Osteoblast (primary cell): ENCODE measurements around the gene FARP1. TPM values are rescaled to one million over a fixed set of nuclear protein-coding genes. Genes with fewer than 3 reads are reported as not detected.
A peak's percentile ranks its signal among the peaks of the same experiment; 100 is the strongest.

ENCODE experiments used
- DNase-seq: peaks from one replicate; pipeline ENCODE4 v3.0.0; 2011; ENCODE audit warnings: low spot score, mixed read lengths; ENCODE audit not compliant: insufficient read length; ENCODE audit errors: missing footprints
- H2AFZ ChIP-seq: 2 replicates; pipeline ENCODE4 v1.6.0; 2011; ENCODE audit warnings: mild to moderate bottlenecking, low read length
- H3K27ac ChIP-seq: 2 replicates; pipeline ENCODE4 v1.5.1; 2011; ENCODE audit warnings: mild to moderate bottlenecking, low read depth, low read length, moderate library complexity
- H3K27me3 ChIP-seq: 2 replicates; pipeline ENCODE4 v1.6.0; 2012; ENCODE audit warnings: mild to moderate bottlenecking, control low read depth, inconsistent platforms, low read length, moderate library complexity; ENCODE audit not compliant: insufficient read depth
- H3K36me3 ChIP-seq: 2 replicates; pipeline ENCODE4 v1.5.1; 2011; ENCODE audit warnings: mild to moderate bottlenecking, low read length, control low read depth, moderate library complexity; ENCODE audit not compliant: insufficient read depth
- H3K4me1 ChIP-seq: 2 replicates; pipeline ENCODE4 v1.5.1; 2011; ENCODE audit warnings: mild to moderate bottlenecking, low read length, control low read depth, moderate library complexity; ENCODE audit not compliant: insufficient read depth
- H3K4me2 ChIP-seq: 2 replicates; pipeline ENCODE4 v1.6.0; 2011; ENCODE audit warnings: mild to moderate bottlenecking, low read length; ENCODE audit not compliant: insufficient read depth
- H3K4me3 ChIP-seq: fragments of 200-600 bp; sonication (generic); 3 replicates; pipeline ENCODE4 v1.5.1; 2012; ENCODE audit warnings: mild to moderate bottlenecking, low read length, inconsistent platforms; ENCODE audit not compliant: insufficient read depth
- H3K79me2 ChIP-seq: 2 replicates; pipeline ENCODE4 v1.6.0; 2012; ENCODE audit warnings: mild to moderate bottlenecking, low read length, control low read depth, inconsistent platforms; ENCODE audit not compliant: insufficient read depth
- H3K9me3 ChIP-seq: 2 replicates; pipeline ENCODE4 v1.5.1; 2011; ENCODE audit warnings: low read depth, low read length, control low read depth
- H4K20me1 ChIP-seq: 2 replicates; pipeline ENCODE4 v1.6.0; 2012; ENCODE audit warnings: mild to moderate bottlenecking, low read length, control low read depth; ENCODE audit not compliant: insufficient read depth
- CTCF ChIP-seq: IDR thresholded peaks from 2 replicates; pipeline ENCODE4 v1.5.1; 2011; ENCODE audit warnings: mild to moderate bottlenecking, low read depth, low read length, moderate library complexity; ENCODE audit errors: extremely low read depth
- total RNA-seq: library from RNA; depleted of rRNA; stranded (reverse); fragments of >200 nt; gene quantifications from 2 replicates; pipeline ENCODE4 v1.2.3, GENCODE V29; 2012

FARP1 gene
- total RNA-seq, 1 donor = 36.2 TPM

GRCh38 chr13:98290261-98290660, 147.4 kb downstream of the FARP1 start:
- Histone ChIP-seq H4K20me1 (peaks cover 37% of the 10 kb centered on the region), H3K9me3 (no peaks in the 10 kb centered on the region), H3K4me3 (no peak overlapping the region), H3K79me2 (peaks cover 42% of the 10 kb centered on the region), H3K4me2 (no peak overlapping the region), H3K36me3 (no peaks in the 10 kb centered on the region), H3K4me1 (peaks cover 6% of the 10 kb centered on the region), H3K27ac (no peak overlapping the region), H3K27me3 (no peaks in the 10 kb centered on the region), H2AFZ (no peak overlapping the region)
- DNase-seq = no peak
- no peak for TF ChIP-seq CTCF

- H3K27me3 ChIP-seq = no peaks in the 10 kb centered on the region
- DNase-seq = no peak
- H3K4me1 ChIP-seq = peaks cover 9% of the 10 kb centered on the region
- no peak overlapping the region for H3K27ac ChIP-seq
- H3K9me3 ChIP-seq = no peaks in the 10 kb centered on the region
- H3K4me2 ChIP-seq = no peak overlapping the region
- H3K4me3 ChIP-seq = no peak overlapping the region
- peaks cover 48% of the 10 kb centered on the region for H3K79me2 ChIP-seq
- no peaks in the 10 kb centered on the region for H3K36me3 ChIP-seq
- TF ChIP-seq CTCF = no peak
- no peak overlapping the region for H2AFZ ChIP-seq
- peaks cover 29% of the 10 kb centered on the region for H4K20me1 ChIP-seq
Observed at GRCh38 chr13:98291658-98292057, 148.8 kb downstream of the FARP1 start.

- Histone ChIP-seq H3K4me3 (no peak overlapping the region), H3K27me3 (no peaks in the 10 kb centered on the region), H4K20me1 (peaks cover 33% of the 10 kb centered on the region), H3K79me2 (peaks cover 58% of the 10 kb centered on the region), H3K27ac (no peak overlapping the region), H3K4me1 (peaks cover 9% of the 10 kb centered on the region), H3K36me3 (no peaks in the 10 kb centered on the region), H3K4me2 (no peak overlapping the region), H3K9me3 (no peaks in the 10 kb centered on the region), H2AFZ (no peak overlapping the region)
- DNase-seq = no peak
- no peak for TF ChIP-seq CTCF
Observed at GRCh38 chr13:98293103-98293502, 150.2 kb downstream of the FARP1 start.

- Histone ChIP-seq H3K4me2 (no peak overlapping the region), H3K79me2 (peaks cover 58% of the 10 kb centered on the region), H4K20me1 (peaks cover 28% of the 10 kb centered on the region), H3K4me1 (peaks cover 9% of the 10 kb centered on the region), H3K27me3 (no peaks in the 10 kb centered on the region), H3K36me3 (no peaks in the 10 kb centered on the region), H3K4me3 (no peak overlapping the region), H3K9me3 (no peaks in the 10 kb centered on the region), H2AFZ (no peak overlapping the region), H3K27ac (no peak overlapping the region)
- no peak for TF ChIP-seq CTCF
- peak; percentile 76 for DNase-seq
Observed at GRCh38 chr13:98293570-98294142, 150.8 kb downstream of the FARP1 start.
